H1 (cell line): ENCODE results near the gene SMDT1. TPM values are rescaled to one million over a fixed set of nuclear protein-coding genes. Genes with fewer than 3 reads are reported as not detected.

Experiments used
- CTCF ChIA-PET: fragments of 300-600 bp; sonication (Branson Sonifier 250); formaldehyde crosslinking; loops from one replicate; lab custom pipeline; 2021; ENCODE audit not compliant: partially characterized antibody; lab: Charles Lee
- POLR2A ChIA-PET: fragments of 300-600 bp; sonication (Branson Sonifier 250); formaldehyde crosslinking; loops from one replicate; lab custom pipeline; 2021; ENCODE audit warnings: inconsistent platforms; ENCODE audit not compliant: partially characterized antibody; lab: Charles Lee
- DNase-seq, 2 experiments: peaks; one replicate each; pipeline versions ENCODE4 v3.0.0 to v3.0.0-alpha.2; 2010 to 2022; ENCODE audit warnings: low spot score in 2 of 2, low read depth in 1 of 2, mixed read lengths in 1 of 2
- FAIRE-seq: peaks from 2 replicates; lab custom pipeline; 2011; peaks lifted over from hg19 to GRCh38; lab: Jason Lieb, UNC
- H2AFZ ChIP-seq: 2 replicates; pipeline ENCODE4 v1.8.1; 2012; ENCODE audit warnings: low read length, inconsistent platforms
- H2AK5ac ChIP-seq: 2 replicates; pipeline ENCODE4 v1.6.1; 2013; ENCODE audit warnings: low read depth, low read length
- H2BK120ac ChIP-seq: replicated peaks from 2 replicates; pipeline ENCODE3; 2013; ENCODE audit warnings: low read depth, low read length, inconsistent platforms
- H2BK12ac ChIP-seq: 2 replicates; pipeline ENCODE4 v1.6.1; 2013; ENCODE audit warnings: low read depth, low read length
- H2BK15ac ChIP-seq: 2 replicates; pipeline ENCODE4 v1.6.1; 2013; ENCODE audit warnings: low read length
- H2BK20ac ChIP-seq: 2 replicates; pipeline ENCODE4 v1.6.1; 2013; ENCODE audit warnings: low read length
- H2BK5ac ChIP-seq: 2 replicates; pipeline ENCODE4 v1.6.1; 2013; ENCODE audit warnings: low read depth, low read length
- H3K14ac ChIP-seq: 2 replicates; pipeline ENCODE4 v1.6.1; 2013; ENCODE audit warnings: inconsistent platforms; ENCODE audit not compliant: insufficient read length
- H3K18ac ChIP-seq: 2 replicates; pipeline ENCODE4 v1.6.1; 2013; ENCODE audit warnings: low read length; ENCODE audit errors: extremely low read depth
- H3K23ac ChIP-seq: 2 replicates; pipeline ENCODE4 v1.6.1; 2013; ENCODE audit warnings: inconsistent platforms; ENCODE audit not compliant: insufficient read length
- H3K23me2 ChIP-seq: 2 replicates; pipeline ENCODE4 v1.6.1; 2013; ENCODE audit warnings: low read depth, low read length
- H3K27ac ChIP-seq: 2 replicates; pipeline ENCODE4 v1.6.1; 2011; ENCODE audit warnings: low read depth, low read length, inconsistent platforms
- H3K27me3 ChIP-seq, 4 experiments: replicated peaks in 1 of 4; 1 replicate in 1 of 4; 2 replicates in 3 of 4; pipeline versions ENCODE4 v1.6.1 to v1.8.1; 2011 to 2013; ENCODE audit warnings: low read length in 3 of 4, mild to moderate bottlenecking in 3 of 4, inconsistent platforms in 2 of 4, mixed read lengths in 2 of 4, moderate library complexity in 1 of 4; ENCODE audit not compliant: control insufficient read depth in 3 of 4, insufficient read depth in 3 of 4; ENCODE audit errors: extremely low read depth in 1 of 4
- H3K36me3 ChIP-seq, 4 experiments: 2 replicates each; pipeline versions ENCODE4 v1.6.1 to v1.8.1; 2011 to 2013; ENCODE audit warnings: mild to moderate bottlenecking in 4 of 4, low read length in 3 of 4, moderate library complexity in 2 of 4, control low read depth in 1 of 4, inconsistent platforms in 1 of 4; ENCODE audit not compliant: insufficient read depth in 4 of 4, control insufficient read depth in 2 of 4
- H3K4ac ChIP-seq: replicated peaks from 2 replicates; pipeline ENCODE3; 2013; ENCODE audit warnings: low read length, low read depth, mixed read lengths, inconsistent platforms; ENCODE audit not compliant: insufficient read length
- H3K4me1 ChIP-seq, 4 experiments: replicated peaks in 1 of 4; 1 replicate in 1 of 4; 2 replicates in 3 of 4; pipeline versions ENCODE4 v1.6.1 to v1.8.1; 2011 to 2013; ENCODE audit warnings: low read length in 3 of 4, inconsistent platforms in 2 of 4, mixed read lengths in 1 of 4; ENCODE audit not compliant: insufficient read depth in 4 of 4, control insufficient read depth in 3 of 4
- H3K4me2 ChIP-seq, 2 experiments: 2 replicates each; pipeline versions ENCODE4 v1.6.1 to v1.8.1; 2011 to 2013; ENCODE audit warnings: low read depth in 2 of 2, low read length in 2 of 2, control low read depth in 1 of 2, inconsistent platforms in 1 of 2, mild to moderate bottlenecking in 1 of 2; ENCODE audit not compliant: insufficient read depth in 1 of 2
- H3K4me3 ChIP-seq, 4 experiments: fragments of 200-600, 300-600 bp in 1 of 4; sonication (generic), shearing (Covaris generic), sonication (Bioruptor Twin) in 1 of 4; 2 replicates each; pipeline versions ENCODE4 v1.5.1 to v1.8.1; 2011 to 2016; ENCODE audit warnings: low read length in 4 of 4, low read depth in 3 of 4, control low read depth in 2 of 4, inconsistent platforms in 2 of 4, mild to moderate bottlenecking in 2 of 4, mixed read lengths in 1 of 4, moderate library complexity in 1 of 4; ENCODE audit not compliant: insufficient read depth in 2 of 4; ENCODE audit errors: extremely low read depth in 1 of 4
- H3K56ac ChIP-seq: replicated peaks from 2 replicates; pipeline ENCODE3; 2013; ENCODE audit warnings: low read depth, mild to moderate bottlenecking, mixed read lengths, low read length, inconsistent platforms; ENCODE audit not compliant: insufficient read length
- H3K79me1 ChIP-seq: 2 replicates; pipeline ENCODE4 v1.6.1; 2013; ENCODE audit warnings: low read depth, low read length, control low read depth
- H3K79me2 ChIP-seq, 2 experiments: 2 replicates each; pipeline versions ENCODE4 v1.6.1 to v1.8.1; 2012 to 2013; ENCODE audit warnings: low read length in 2 of 2, mild to moderate bottlenecking in 2 of 2, inconsistent platforms in 1 of 2; ENCODE audit not compliant: insufficient read depth in 2 of 2, control insufficient read depth in 1 of 2
- H3K9ac ChIP-seq, 4 experiments: replicated peaks in 1 of 4; 1 replicate in 1 of 4; 2 replicates in 3 of 4; pipeline versions ENCODE4 v1.6.1 to v1.8.1; 2011 to 2013; ENCODE audit warnings: low read depth in 3 of 4, low read length in 3 of 4, control low read depth in 2 of 4, mild to moderate bottlenecking in 2 of 4, moderate library complexity in 2 of 4, inconsistent platforms in 1 of 4; ENCODE audit errors: extremely low read depth in 1 of 4
- H3K9me3 ChIP-seq, 2 experiments: 2 replicates each; pipeline versions ENCODE4 v1.6.1 to v1.8.1; 2012 to 2013; ENCODE audit warnings: mild to moderate bottlenecking in 2 of 2, moderate library complexity in 2 of 2, control low read depth in 1 of 2, inconsistent platforms in 1 of 2, low read depth in 1 of 2, low read length in 1 of 2, mixed read lengths in 1 of 2; ENCODE audit not compliant: insufficient read depth in 2 of 2
- H4K20me1 ChIP-seq, 2 experiments: replicated peaks in 1 of 2; 2 replicates each; pipeline versions ENCODE3 to v1.8.1; 2011 to 2013; ENCODE audit warnings: inconsistent platforms in 2 of 2, low read length in 2 of 2, mild to moderate bottlenecking in 1 of 2; ENCODE audit not compliant: insufficient read depth in 2 of 2, control insufficient read depth in 1 of 2
- H4K5ac ChIP-seq: 2 replicates; pipeline ENCODE4 v1.6.1; 2013; ENCODE audit warnings: low read length, low read depth, mixed read lengths, inconsistent platforms; ENCODE audit not compliant: insufficient read length
- H4K8ac ChIP-seq: 2 replicates; pipeline ENCODE4 v1.8.0; 2013; ENCODE audit warnings: mild to moderate bottlenecking, moderate library complexity, low read length, inconsistent platforms; ENCODE audit not compliant: insufficient read depth; ENCODE audit errors: extremely low read depth
- H4K91ac ChIP-seq: replicated peaks from 2 replicates; pipeline ENCODE3; 2013; ENCODE audit warnings: low read length, mixed read lengths, inconsistent platforms; ENCODE audit not compliant: insufficient read length
- MAX ChIP-seq: IDR thresholded peaks from 2 replicates; pipeline ENCODE4 v1.6.1; 2012; ENCODE audit warnings: inconsistent platforms
- SAP30 ChIP-seq: fragments of 300-600 bp; sonication (generic); IDR thresholded peaks from 2 replicates; pipeline ENCODE4 v1.7.1; 2012; ENCODE audit warnings: low read length, moderate library complexity, mild to moderate bottlenecking, inconsistent platforms; ENCODE audit not compliant: insufficient read depth, insufficient replicate concordance
- SIN3A ChIP-seq, 2 experiments: IDR thresholded peaks in 1 of 2; conservative IDR thresholded peaks in 1 of 2; 2 replicates each; pipeline ENCODE4 v1.6.1; 2011 to 2012; ENCODE audit warnings: low read length in 2 of 2, improper control_type of control experiment in 1 of 2, low read depth in 1 of 2, mild to moderate bottlenecking in 1 of 2
- whole genome bisulfite sequencing, 2 experiments: shearing (Covaris generic) in 1 of 2; methylation state at CpG; one replicate each; pipeline versions ENCODE4 v1.1.6 to v1.1.7; 2013 to 2015; ENCODE audit warnings: low lambda C conversion rate in 2 of 2, mixed read lengths in 2 of 2, inconsistent platforms in 1 of 2, low coverage in 1 of 2, missing lambda C conversion rate in 1 of 2; ENCODE audit not compliant: insufficient replicate concordance in 2 of 2, insufficient coverage in 1 of 2, insufficient read length in 1 of 2; ENCODE audit errors: extremely low coverage in 1 of 2, missing lambda C conversion rate in 1 of 2; 5-methylcytosine and 5-hydroxymethylcytosine counted together
- polyA plus RNA-seq, 7 experiments: library from polyadenylated mRNA; depleted of rRNA in 3 of 7; stranded (reverse) in 5 of 7; unstranded in 2 of 7; fragments of >200 nt in 5 of 7; fragments of 200-250 nt in 2 of 7; gene quantifications; 1 replicate in 5 of 7; 2 replicates in 1 of 7; 4 replicates in 1 of 7; pipeline versions ENCODE4 v1.2.1 to v1.2.3, GENCODE V29; 2011 to 2013; ENCODE audit warnings: missing spikeins in 2 of 7, mixed read lengths in 2 of 7
- total RNA-seq: library from RNA; stranded (reverse); fragmentation: NEBNext Ultra II Directional; extraction: Animal tissue kit (Norgen Biotek cat#: 25700); gene quantifications from 2 replicates; pipeline ENCODE4 v1.2.1, GENCODE V29; 2021

The SMDT1 gene
- total and polyA plus RNA-seq, 2 of the 8 experiments (the other 6 are each of a cell fraction or from before 2014, with no cell fraction given), result 34.9 to 35.6 TPM

- POLR2A ChIA-PET, result interaction anchor here (0.7 to 8.9 kb wide), 9 partner anchors 10 to 197 kb away, joined by 3 to 94 read pairs (median 5); partner anchors contain the start of genes NAGA and NDUFA6
- Histone ChIP-seq H3K27me3 (no peaks in the 10 kb centered on the region), H2AK5ac (no peak overlapping the region), H3K79me1 (peaks cover 3% of the 10 kb centered on the region; the same call in 1 of the 2 replicates), H3K14ac (no peak overlapping the region), H3K27ac (no peak overlapping the region; the same call in 1 of the 2 replicates), H3K4me2 (peak overlapping the region; percentile 82 to 86), H2BK20ac (no peak overlapping the region), H3K79me2 (peaks cover 0 to 9% of the 10 kb centered on the region in 2 experiments; a peak in 2 of 4 replicates), H3K4me3 (peak overlapping the region; percentile 65 to 87 (median 78)), H3K18ac (no peak overlapping the region), H3K4me1 (peaks cover 0 to 4% (median 1%) of the 10 kb centered on the region in 4 experiments; a peak in 4 of 7 replicates), H2BK5ac (peak overlapping the region; percentile 12; the same call in 1 of the 2 replicates), H4K20me1 (no peaks in the 10 kb centered on the region), H4K91ac (no peak overlapping the region), H3K9ac (peak overlapping the region in 3 of 4 experiments; percentile 71 to 96 (median 91); a peak in 4 of 7 replicates), H2BK120ac (no peak overlapping the region), H2AFZ (no peak overlapping the region), H4K5ac (no peak overlapping the region), H3K23me2 (peaks cover 2% of the 10 kb centered on the region), H3K4ac (no peak overlapping the region), H3K9me3 (no peaks in the 10 kb centered on the region), H4K8ac (no peak overlapping the region), H3K36me3 (peaks cover 3 to 15% (median 7%) of the 10 kb centered on the region in 4 experiments; a peak in 5 of 8 replicates), H2BK15ac (no peak overlapping the region), H3K23ac (no peak overlapping the region), H2BK12ac (no peak overlapping the region), H3K56ac (no peak overlapping the region)
- WGBS, 2 experiments, result 36% methylated on average over 14 of the region's 14 CpGs; no CpG with 5 or more reads in 1 of the 2 experiments
- no peak for TF ChIP-seq MAX
- TF ChIP-seq SIN3A (conservative IDR thresholded peaks at IDR 0.05 in 1 of 2, IDR thresholded peaks at IDR 0.05 in 1 of 2; ENCODE audit: low read depth in 1 of 2, low read length in 2 of 2), result peak in 1 of 2 experiments; percentile 24; a peak in 1 of 4 replicates
- peak; percentile 28 for TF ChIP-seq SAP30
- CTCF ChIA-PET, result interaction anchor here (0.6 to 2.2 kb wide), 8 partner anchors 9 to 303 kb away, joined by 3 to 10 read pairs (median 4); partner anchors contain the start of gene NDUFA6
- no peak for DNase-seq
- no peak for FAIRE-seq
Measured at GRCh38 chr22:42080287-42080686, 787 bp downstream of the SMDT1 start.
